Lung (tissue), 12 donors: ENCODE results near the gene ZNF749. TPM values are rescaled to one million over a fixed set of nuclear protein-coding genes. Genes with fewer than 3 reads are reported as not detected.

Source experiments
- ATAC-seq: fragments of 200-7000 bp; cut with Tn5 transposase; one replicate; pipeline ENCODE4 v1.9.1; 2020; ENCODE audit warnings: moderate number of reproducible peaks; ENCODE audit not compliant: insufficient read depth, low FRiP score
- DNase-seq, 3 donors: peaks; one replicate each; pipeline ENCODE4 v3.0.0-alpha.2; 2013 to 2017
- H3K27ac ChIP-seq, 2 donors: one replicate each; pipeline ENCODE4 v1.5.1; 2013; ENCODE audit warnings: mild to moderate bottlenecking in 2 of 2, moderate library complexity in 2 of 2, control low read depth in 1 of 2, inconsistent platforms in 1 of 2, low read depth in 1 of 2, low read length in 1 of 2
- H3K27me3 ChIP-seq, 3 donors: one replicate each; pipeline ENCODE4 v1.5.1; 2013; ENCODE audit warnings: low read length in 2 of 3; ENCODE audit not compliant: control insufficient read depth in 3 of 3, insufficient read depth in 3 of 3
- H3K36me3 ChIP-seq, 4 donors: one replicate each; pipeline ENCODE4 v1.5.1; 2013; ENCODE audit warnings: low read length in 4 of 4, mild to moderate bottlenecking in 1 of 4, moderate library complexity in 1 of 4; ENCODE audit not compliant: control insufficient read depth in 4 of 4, insufficient read depth in 4 of 4
- H3K4me1 ChIP-seq, 5 donors: one replicate each; pipeline ENCODE4 v1.5.1; 2013; ENCODE audit warnings: low read length in 5 of 5, mild to moderate bottlenecking in 2 of 5, moderate library complexity in 1 of 5; ENCODE audit not compliant: control insufficient read depth in 5 of 5, insufficient read depth in 5 of 5
- H3K4me3 ChIP-seq: one replicate; pipeline ENCODE4 v1.5.1; 2013; ENCODE audit warnings: mild to moderate bottlenecking, control low read depth, moderate library complexity
- H3K9ac ChIP-seq, 2 donors: one replicate each; pipeline ENCODE4 v1.5.1; 2013; ENCODE audit warnings: low read length in 2 of 2, control low read depth in 1 of 2; ENCODE audit not compliant: insufficient read depth in 1 of 2
- H3K9me3 ChIP-seq, 4 donors: one replicate each; pipeline ENCODE4 v1.5.1; 2013; ENCODE audit warnings: low read length in 3 of 4, mild to moderate bottlenecking in 1 of 4, moderate library complexity in 1 of 4; ENCODE audit not compliant: control insufficient read depth in 4 of 4, insufficient read depth in 3 of 4
- CTCF ChIP-seq: IDR thresholded peaks from 2 replicates; pipeline ENCODE4 v1.5.1; 2012; ENCODE audit warnings: mild to moderate bottlenecking; ENCODE audit errors: control extremely low read depth, extremely low read depth
- WGBS, 2 donors: extraction: QIAGEN DNeasy Blood & Tissue Kit; methylation state at CpG; one replicate each; pipeline ENCODE4 v1.1.7; 2013; 5-methylcytosine and 5-hydroxymethylcytosine counted together
- polyA plus RNA-seq, 2 donors: library from polyadenylated mRNA; stranded (reverse); fragments of 200-250 nt; gene quantifications; one replicate each; pipeline ENCODE4 v1.2.1, GENCODE V29; 2013
- total RNA-seq, 2 donors: library from RNA; depleted of rRNA in 1 of 2; stranded (reverse); fragments of >200 nt in 1 of 2; gene quantifications; one replicate each; pipeline ENCODE4 v1.2.1, GENCODE V29; 2014 to 2021
- donor health status: control.
- donor health status: control.
- donor health status: Bipolar disorder and iron deficiency.
- donor health status: healthy.
- donor health status: DM: yes; HTN: yes; CAD: no.

The ZNF749 gene
- total and polyA plus RNA-seq, 4 donors = 4.0 to 14.6 (median 9.7) TPM

- DNase-seq (no peak), ATAC-seq (no peak)
- no peak for TF ChIP-seq CTCF
- Histone ChIP-seq H3K4me3 (no peak overlapping the region), H3K9me3 (peaks cover 0 to 61% (median 6%) of the 10 kb centered on the region in 4 donors), H3K27ac (no peak overlapping the region), H3K27me3 (no peaks in the 10 kb centered on the region), H3K4me1 (no peaks in the 10 kb centered on the region), H3K36me3 (peaks cover 20 to 42% (median 27%) of the 10 kb centered on the region in 4 donors), H3K9ac (no peak overlapping the region)
- 75 to 87% methylated on average over 5 of the region's 5 CpGs for WGBS, 2 donors
These were observed 8.1 kb downstream of the ZNF749 start for GRCh38 chr19:57443121-57443696.

- Histone ChIP-seq H3K9me3 (peaks cover 0 to 24% (median 3%) of the 10 kb centered on the region in 4 donors), H3K27me3 (no peaks in the 10 kb centered on the region), H3K4me3 (no peak overlapping the region), H3K27ac (no peak overlapping the region), H3K36me3 (peaks cover 3 to 15% (median 7%) of the 10 kb centered on the region in 4 donors), H3K4me1 (no peaks in the 10 kb centered on the region), H3K9ac (no peak overlapping the region)
- ATAC-seq = no peak
- TF ChIP-seq CTCF = no peak
- 95 to 96% methylated on average over 3 of the region's 3 CpGs for WGBS, 2 donors
- DNase-seq = no peak
These were observed 17.2 kb downstream of the ZNF749 start for GRCh38 chr19:57452307-57452706.

GRCh38 chr19:57465680-57466381 is 30.7 kb downstream of the ZNF749 start:
- Histone ChIP-seq H3K36me3 (peaks cover 4 to 16% (median 10%) of the 10 kb centered on the region in 4 donors), H3K9ac (no peak overlapping the region), H3K27me3 (no peaks in the 10 kb centered on the region), H3K9me3 (peaks cover 10 to 46% (median 23%) of the 10 kb centered on the region in 4 donors), H3K4me1 (no peaks in the 10 kb centered on the region), H3K4me3 (no peak overlapping the region), H3K27ac (peak overlapping the region in 1 of 2 donors; percentile 42)
- ATAC-seq (no peak), DNase-seq (no peak)
- WGBS, 2 donors = 71 to 75% methylated on average over 5 of the region's 5 CpGs
- TF ChIP-seq CTCF = no peak
